COLO829 (cell line): Measurements from ENCODE around the gene BCLAF1.
"Not testable (repeated sequence)": the region's sequence is repeated elsewhere in the genome, so short reads cannot be mapped to it uniquely, and the experiment has no call there.

Experiments used
- DNase-seq: peaks from one replicate; pipeline ENCODE4 v3.0.0; 2012; ENCODE audit warnings: low spot score

BCLAF1 gene

DNA sequence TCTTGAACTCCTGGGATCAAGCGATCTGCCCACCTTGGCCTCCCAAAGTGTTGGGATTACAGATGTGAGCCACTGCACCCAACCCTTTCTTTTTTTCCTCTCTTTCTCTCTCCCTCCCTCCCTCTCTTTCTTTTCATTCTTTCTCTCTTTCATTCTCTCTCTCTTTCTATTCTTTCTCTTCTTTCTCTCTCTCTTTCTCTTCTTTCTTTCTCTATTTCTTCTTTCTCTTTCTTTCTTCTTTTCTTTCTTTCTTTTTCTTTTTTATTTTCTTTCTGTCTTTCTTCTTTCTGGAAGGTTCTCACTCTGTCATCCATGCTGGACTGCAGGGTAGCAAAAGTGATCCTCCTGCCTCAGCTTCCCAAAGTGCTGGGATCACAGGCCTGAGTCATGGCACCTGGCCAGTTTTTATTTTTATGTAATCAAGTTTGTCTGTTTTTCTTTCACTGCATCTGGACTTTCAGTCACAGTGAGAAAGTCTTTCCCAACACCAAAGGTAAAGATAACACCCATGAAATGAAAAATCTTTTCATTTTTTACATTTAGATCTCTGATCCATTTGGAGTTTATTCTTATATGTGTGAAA lies 20.2 kb upstream of the BCLAF1 start:
- DNase-seq = no peak

- DNase-seq = no peak
Measured at GRCh38 chr6:136309171-136309570, 19.5 kb upstream of the BCLAF1 start.

DNA sequence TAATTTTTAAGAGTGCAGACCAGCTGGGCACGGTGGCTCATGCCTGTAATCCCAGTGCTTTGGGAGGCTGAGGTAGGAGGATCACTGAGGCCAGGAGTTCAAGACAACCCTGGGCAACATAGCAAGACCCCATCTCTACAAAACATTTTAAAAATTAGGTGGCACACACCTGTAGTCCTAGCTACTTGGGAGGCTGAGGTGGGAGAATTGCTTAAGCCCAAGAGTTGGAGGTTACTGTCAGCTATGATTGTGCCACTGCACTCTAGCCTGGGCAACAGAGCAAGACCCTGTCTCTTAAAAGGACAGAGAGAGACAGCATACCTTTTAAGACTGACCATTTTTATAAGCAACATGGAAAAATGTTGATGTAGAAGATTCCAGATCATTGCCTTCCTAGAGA lies 18.8 kb upstream of the BCLAF1 start:
- not testable (repeated sequence) for DNase-seq

- no peak for DNase-seq
Measured at GRCh38 chr6:136307351-136307750, 17.7 kb upstream of the BCLAF1 start.

- DNase-seq = peak; percentile 67
Measured at GRCh38 chr6:136306466-136306865, 16.8 kb upstream of the BCLAF1 start.

- no peak for DNase-seq
Measured at GRCh38 chr6:136304410-136304809, 14.8 kb upstream of the BCLAF1 start.

GRCh38 chr6:136303516-136303915 lies 13.9 kb upstream of the BCLAF1 start:
- no peak for DNase-seq

DNA sequence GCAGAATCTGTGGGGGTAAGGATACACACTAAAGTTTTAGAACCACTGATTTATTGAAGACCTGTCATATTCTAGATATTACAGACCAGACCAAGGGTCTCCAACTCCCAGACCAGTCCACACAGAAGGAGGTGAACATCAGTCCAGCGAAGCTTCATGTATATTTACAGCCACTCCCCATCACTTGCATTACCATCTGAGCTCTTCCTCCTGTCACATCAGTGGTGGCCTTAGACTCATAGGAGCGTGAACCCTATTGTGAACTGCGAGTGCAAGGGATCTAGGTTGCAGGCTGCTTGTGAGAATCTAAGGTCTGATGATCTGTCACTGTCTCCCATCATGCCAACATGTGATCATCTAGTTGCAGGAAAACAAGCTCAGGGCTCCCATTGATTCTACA lies 5.0 kb upstream of the BCLAF1 start:
- DNase-seq = no peak

- peak; percentile 17 for DNase-seq
Measured at GRCh38 chr6:136290410-136291010, 864 bp upstream of the BCLAF1 start.

DNA sequence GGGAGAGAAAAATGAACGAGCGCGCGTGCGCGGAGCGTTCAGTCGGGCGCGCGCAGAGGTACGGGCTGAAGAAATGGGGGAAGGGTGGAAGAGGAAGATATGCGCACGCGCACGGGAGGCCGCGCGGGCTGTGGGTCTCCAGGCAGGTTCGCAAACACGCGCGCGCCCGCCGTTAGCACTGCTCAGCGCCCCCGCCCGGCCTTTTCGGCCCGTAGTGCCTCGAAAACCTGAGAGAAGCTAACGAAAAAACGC lies 393 bp downstream of the BCLAF1 start:
- DNase-seq = peak; percentile 81

DNA sequence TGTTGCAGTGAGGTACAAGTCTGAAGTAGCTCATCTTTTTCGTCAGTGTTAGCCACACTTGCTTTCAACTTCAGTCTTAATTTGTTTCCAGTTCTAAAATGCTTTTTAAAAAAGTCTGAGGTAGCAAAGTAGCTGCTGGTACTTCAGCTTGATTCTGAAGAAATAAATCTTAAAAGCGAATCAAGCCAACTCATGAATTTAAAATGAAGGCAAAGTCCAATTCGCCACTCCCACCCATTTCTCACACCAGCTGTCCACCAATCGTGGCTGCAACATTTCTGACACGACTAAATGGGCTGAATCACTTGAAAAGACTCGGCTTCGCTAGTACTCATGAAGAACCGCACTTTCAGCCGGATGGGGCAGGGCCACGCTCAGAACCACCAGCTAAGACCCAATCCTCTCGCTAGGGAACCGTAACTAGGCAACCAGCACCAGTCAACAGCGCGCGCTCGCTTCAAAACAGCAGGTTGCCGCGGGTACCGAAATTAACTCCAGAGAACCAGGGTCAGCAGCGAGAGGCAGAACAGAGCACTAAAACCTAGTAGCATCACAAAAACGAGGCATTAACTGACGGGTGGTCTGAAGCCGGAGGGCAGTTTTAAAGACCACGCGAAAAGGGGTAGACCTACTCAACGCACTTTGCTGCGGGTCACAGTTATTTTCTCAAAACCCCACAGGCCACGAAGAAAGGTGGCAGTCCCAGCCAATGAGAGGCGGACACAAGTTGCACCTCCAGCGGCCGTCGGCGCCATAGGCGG lies 900 bp downstream of the BCLAF1 start:
- peak; percentile 33 for DNase-seq

DNA sequence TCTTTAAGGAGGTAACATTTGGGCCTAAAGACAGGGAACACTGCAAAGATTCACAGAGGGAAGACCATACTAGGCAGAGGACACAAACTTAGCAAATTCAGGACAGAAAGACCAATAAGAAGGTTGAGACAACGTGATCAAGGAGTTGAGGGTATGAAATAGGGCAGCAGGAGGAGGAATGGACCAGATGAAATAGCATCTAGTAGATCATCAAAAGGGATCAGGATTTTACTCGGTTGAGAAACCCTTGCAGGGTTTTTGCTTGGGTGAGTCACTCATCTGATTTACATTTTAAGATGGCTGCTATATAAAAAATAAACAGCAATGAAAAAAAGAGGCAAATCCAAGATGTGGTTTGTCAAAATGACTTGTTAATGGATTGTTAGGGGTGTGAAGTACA lies 4.7 kb downstream of the BCLAF1 start:
- no peak for DNase-seq

GRCh38 chr6:136282906-136283305 lies 6.7 kb downstream of the BCLAF1 start:
- no peak for DNase-seq

- no peak for DNase-seq
Measured at GRCh38 chr6:136280032-136280609, 9.5 kb downstream of the BCLAF1 start.

- no peak for DNase-seq
Measured at GRCh38 chr6:136274062-136274461, 15.6 kb downstream of the BCLAF1 start.

GRCh38 chr6:136265101-136265500 lies 24.5 kb downstream of the BCLAF1 start:
- no peak for DNase-seq

- no peak for DNase-seq
Measured at GRCh38 chr6:136262940-136263339, 26.7 kb downstream of the BCLAF1 start.

- no peak for DNase-seq
Measured at GRCh38 chr6:136254851-136255466, 34.7 kb downstream of the BCLAF1 start.

DNA sequence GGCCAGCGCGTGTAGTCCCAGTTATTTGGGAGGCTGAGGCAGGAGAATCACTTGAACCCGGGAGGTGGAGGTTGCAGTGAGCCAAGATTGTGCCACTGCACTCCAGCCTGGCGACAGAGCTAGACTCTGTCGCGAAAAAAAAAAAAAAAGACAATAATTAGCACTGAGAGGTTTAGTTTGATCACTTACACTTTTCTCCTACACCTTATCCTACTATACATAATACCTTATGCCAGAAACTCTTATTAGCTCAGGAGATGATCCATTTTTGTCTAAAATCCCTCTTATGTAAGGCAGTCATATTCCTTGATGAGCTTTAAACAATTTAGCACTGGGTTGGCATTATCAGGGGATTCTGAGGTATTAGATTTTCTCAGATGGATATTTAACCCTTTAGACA lies 35.9 kb downstream of the BCLAF1 start:
- DNase-seq = no peak

DNA sequence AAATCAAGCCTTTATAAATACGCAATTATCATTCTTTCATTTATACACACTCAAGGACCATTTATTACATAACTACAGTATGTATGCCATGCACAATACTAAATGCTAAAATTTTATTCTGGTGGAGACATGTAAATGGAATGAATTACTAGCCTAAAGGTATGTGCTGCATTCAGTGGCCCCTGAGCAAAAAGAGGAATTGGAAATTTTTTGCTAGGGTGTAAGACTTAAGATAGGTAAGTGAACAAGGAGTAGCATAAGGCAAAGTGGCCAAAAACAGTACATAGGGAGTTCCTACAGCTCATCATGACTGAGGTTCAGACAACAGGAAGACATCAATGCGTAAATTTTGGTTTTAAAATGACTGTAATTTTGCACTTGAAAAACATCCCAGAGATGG lies 37.2 kb downstream of the BCLAF1 start:
- no peak for DNase-seq

DNA sequence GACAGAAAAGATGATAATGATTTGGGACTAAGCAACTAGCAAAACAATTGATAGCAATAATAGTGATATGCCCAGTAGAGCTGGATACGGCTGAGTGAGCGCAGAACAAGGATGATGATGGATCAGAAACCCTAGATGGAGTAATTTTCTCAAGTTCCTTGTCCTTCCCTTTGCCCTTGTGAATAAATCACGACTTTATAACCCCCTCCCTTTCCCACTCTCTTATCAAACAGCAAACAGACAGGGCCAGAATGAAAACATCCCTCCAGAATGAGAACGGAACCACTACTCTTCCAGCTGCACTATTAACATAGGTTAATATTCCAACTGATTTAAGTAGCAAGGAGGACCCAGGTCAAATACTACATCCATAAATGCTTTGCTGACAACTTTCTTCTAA lies 38.3 kb downstream of the BCLAF1 start:
- no peak for DNase-seq

DNA sequence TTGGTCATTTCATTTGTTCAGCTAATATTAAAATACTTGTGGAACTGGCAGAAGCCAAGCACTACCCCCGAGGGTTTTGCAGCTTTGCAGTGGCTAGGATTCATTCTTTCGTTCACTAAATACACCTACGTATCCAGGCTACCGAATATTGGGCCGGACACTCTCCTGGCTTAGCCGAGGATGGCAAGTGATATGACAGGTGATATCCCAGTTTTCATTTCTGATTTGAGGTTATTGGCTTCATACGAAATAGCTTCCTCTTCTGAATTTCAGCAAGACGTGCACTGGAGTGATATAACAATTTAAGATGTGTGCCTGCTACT lies 39.0 kb downstream of the BCLAF1 start:
- no peak for DNase-seq
